ENCODE results near the gene CARD9. TPM values are rescaled to one million over a fixed set of nuclear protein-coding genes. Genes with fewer than 3 reads are reported as not detected.

Gene CARD9
- total and polyA plus RNA-seq, 2 of the 8 experiments (the other 6 are each of a cell fraction or from before 2014, with no cell fraction given), result 0.15 to 1.1 TPM

- ChIA-PET POLR2A (ENCODE audit: partially characterized antibody) (interaction anchor here (0.9 to 7.2 kb wide), 7 partner anchors 10 to 66 kb away, joined by 3 to 43 read pairs (median 4); partner anchors contain the start of gene DNLZ), CTCF (ENCODE audit: partially characterized antibody) (interaction anchor here (0.7 to 3.0 kb wide), 3 partner anchors 9 to 59 kb away, joined by 4 to 19 read pairs (median 15); partner anchors contain the start of gene DNLZ)
- DNase-seq (ENCODE audit: low read depth in 1 of 2, low spot score in 2 of 2) (no peak), FAIRE-seq (no peak)
- Histone ChIP-seq H2BK120ac (replicated peaks; ENCODE audit: low read depth, low read length) (no peak overlapping the region), H3K9me3 (ENCODE audit: insufficient read depth in 2 of 2, low read depth in 1 of 2, low read length in 1 of 2) (no peaks in the 10 kb centered on the region), H4K5ac (ENCODE audit: insufficient read length, low read depth, low read length) (no peak overlapping the region), H3K4me1 (replicated peaks in 1 of 4; ENCODE audit: control insufficient read depth in 3 of 4, insufficient read depth in 4 of 4, low read length in 3 of 4) (no peaks in the 10 kb centered on the region), H3K56ac (replicated peaks; ENCODE audit: insufficient read length, low read depth, low read length) (no peak overlapping the region), H4K91ac (replicated peaks; ENCODE audit: insufficient read length, low read length) (no peak overlapping the region), H3K27ac (ENCODE audit: low read depth, low read length) (no peak overlapping the region; the same call in 1 of the 2 replicates), H2BK20ac (ENCODE audit: low read length) (no peak overlapping the region), H3K9ac (replicated peaks in 1 of 4; ENCODE audit: extremely low read depth in 1 of 4, low read depth in 3 of 4, low read length in 3 of 4) (no peak overlapping the region), H3K23me2 (ENCODE audit: low read depth, low read length) (no peaks in the 10 kb centered on the region), H3K4me3 (ENCODE audit: extremely low read depth in 1 of 4, insufficient read depth in 2 of 4, low read depth in 3 of 4, low read length in 4 of 4) (no peak overlapping the region), H4K20me1 (replicated peaks in 1 of 2; ENCODE audit: control insufficient read depth in 1 of 2, insufficient read depth in 2 of 2, low read length in 2 of 2) (peaks cover 5 to 7% of the 10 kb centered on the region in 2 experiments), H3K18ac (ENCODE audit: extremely low read depth, low read length) (no peak overlapping the region; the same call in 1 of the 2 replicates), H3K27me3 (replicated peaks in 1 of 4; ENCODE audit: control insufficient read depth in 3 of 4, extremely low read depth in 1 of 4, insufficient read depth in 3 of 4, low read length in 3 of 4) (no peaks in the 10 kb centered on the region), H3K79me1 (ENCODE audit: low read depth, low read length) (no peaks in the 10 kb centered on the region), H3K4ac (replicated peaks; ENCODE audit: insufficient read length, low read depth, low read length) (no peak overlapping the region), H2BK5ac (ENCODE audit: low read depth, low read length) (no peak overlapping the region), H3K4me2 (ENCODE audit: insufficient read depth in 1 of 2, low read depth in 2 of 2, low read length in 2 of 2) (no peak overlapping the region), H2AFZ (ENCODE audit: low read length) (no peak overlapping the region), H3K36me3 (ENCODE audit: control insufficient read depth in 2 of 4, insufficient read depth in 4 of 4, low read length in 3 of 4) (no peaks in the 10 kb centered on the region; a peak in 3 of 8 replicates), H4K8ac (ENCODE audit: extremely low read depth, insufficient read depth, low read length) (peak overlapping the region; percentile 80; the same call in 1 of the 2 replicates), H2BK12ac (ENCODE audit: low read depth, low read length) (no peak overlapping the region), H2BK15ac (ENCODE audit: low read length) (no peak overlapping the region), H3K14ac (ENCODE audit: insufficient read length) (no peak overlapping the region), H3K79me2 (ENCODE audit: control insufficient read depth in 1 of 2, insufficient read depth in 2 of 2, low read length in 2 of 2) (no peaks in the 10 kb centered on the region), H3K23ac (ENCODE audit: insufficient read length) (no peak overlapping the region), H2AK5ac (ENCODE audit: low read depth, low read length) (no peak overlapping the region)
- 91% methylated on average over 21 of the region's 21 CpGs; no CpG with 5 or more reads in 1 of the 2 experiments for WGBS, 2 experiments (ENCODE audit: extremely low coverage in 1 of 2, insufficient coverage in 1 of 2, insufficient read length in 1 of 2, insufficient replicate concordance in 2 of 2, low coverage in 1 of 2, low lambda C conversion rate in 2 of 2, missing lambda C conversion rate in 1 of 2)
- TF ChIP-seq RNF2 (IDR thresholded peaks at IDR 0.05; ENCODE audit: borderline replicate concordance, low read depth, low read length, missing control alignments, poor library complexity, severe bottlenecking) (no peak), KDM1A (IDR thresholded peaks at IDR 0.05; ENCODE audit: borderline replicate concordance, low read length) (no peak), KDM4A (IDR thresholded peaks at IDR 0.05; ENCODE audit: low read depth, low read length, severe bottlenecking) (no peak), ZNF274 (IDR thresholded peaks at IDR 0.05; ENCODE audit: borderline replicate concordance, extremely low read depth, low read length) (no peak), ATF2 (IDR thresholded peaks at IDR 0.05; ENCODE audit: low read length) (no peak), EGR1 (IDR thresholded peaks at IDR 0.05; ENCODE audit: borderline replicate concordance, low read depth, low read length) (no peak), TBP (IDR thresholded peaks at IDR 0.05; ENCODE audit: low read depth, low read length) (no peak), GTF2F1 (IDR thresholded peaks at IDR 0.05; ENCODE audit: borderline replicate concordance, low read depth, low read length) (no peak), BRCA1 (IDR thresholded peaks at IDR 0.05; ENCODE audit: low read depth, low read length) (no peak), EZH2 (IDR thresholded peaks at IDR 0.05; ENCODE audit: low read depth, low read length, severe bottlenecking) (no peak), NANOG (IDR thresholded peaks at IDR 0.05; ENCODE audit: insufficient read depth, low read depth, low read length, poor library complexity, severe bottlenecking) (no peak)
These were observed 1.5 kb downstream of the CARD9 start for GRCh38 chr9:136372006-136372405.
